Measurements from ENCODE around the gene MAPRE2.
A peak's percentile ranks its signal among the peaks of the same experiment; 100 is the strongest.

Gene MAPRE2

GRCh38 chr18:35030277-35030989, 10.8 kb upstream of the MAPRE2 start:
- Histone ChIP-seq H3K9me3 (ENCODE audit: control insufficient read depth, low read length) (no peaks in the 10 kb centered on the region), H3K4me1 (ENCODE audit: control insufficient read depth, insufficient read depth, low read length, poor library complexity, severe bottlenecking) (peaks cover 15% of the 10 kb centered on the region), H3K27me3 (replicated peaks; ENCODE audit: control insufficient read depth, insufficient read depth, low read length, poor library complexity, severe bottlenecking) (no peaks in the 10 kb centered on the region), H3K27ac (ENCODE audit: insufficient read depth, low read length, poor library complexity, severe bottlenecking) (peak overlapping the region; percentile 80), H3K36me3 (ENCODE audit: control insufficient read depth, insufficient read depth, low read length) (no peaks in the 10 kb centered on the region), H3K4me3 (ENCODE audit: insufficient read depth, low read depth, low read length, poor library complexity, severe bottlenecking) (peak overlapping the region; percentile 31)
- no peak for DNase-seq

- Histone ChIP-seq H3K27me3 (replicated peaks; ENCODE audit: control insufficient read depth, insufficient read depth, low read length, poor library complexity, severe bottlenecking) (no peaks in the 10 kb centered on the region), H3K9me3 (ENCODE audit: control insufficient read depth, low read length) (no peaks in the 10 kb centered on the region), H3K4me3 (ENCODE audit: insufficient read depth, low read depth, low read length, poor library complexity, severe bottlenecking) (no peak overlapping the region), H3K36me3 (ENCODE audit: control insufficient read depth, insufficient read depth, low read length) (no peaks in the 10 kb centered on the region), H3K4me1 (ENCODE audit: control insufficient read depth, insufficient read depth, low read length, poor library complexity, severe bottlenecking) (peaks cover 15% of the 10 kb centered on the region), H3K27ac (ENCODE audit: insufficient read depth, low read length, poor library complexity, severe bottlenecking) (no peak overlapping the region)
- no peak for DNase-seq
Observed at GRCh38 chr18:35032113-35032512, 9.1 kb upstream of the MAPRE2 start.

GRCh38 chr18:35038029-35038428, 3.2 kb upstream of the MAPRE2 start:
- Histone ChIP-seq H3K27ac (ENCODE audit: insufficient read depth, low read length, poor library complexity, severe bottlenecking) (no peak overlapping the region), H3K4me1 (ENCODE audit: control insufficient read depth, insufficient read depth, low read length, poor library complexity, severe bottlenecking) (peaks cover 16% of the 10 kb centered on the region)

GRCh38 chr18:35038881-35039491, 2.2 kb upstream of the MAPRE2 start:
- Histone ChIP-seq H3K4me1 (ENCODE audit: control insufficient read depth, insufficient read depth, low read length, poor library complexity, severe bottlenecking) (peaks cover 20% of the 10 kb centered on the region), H3K4me3 (ENCODE audit: insufficient read depth, low read depth, low read length, poor library complexity, severe bottlenecking) (no peak overlapping the region), H3K9me3 (ENCODE audit: control insufficient read depth, low read length) (no peaks in the 10 kb centered on the region), H3K27me3 (replicated peaks; ENCODE audit: control insufficient read depth, insufficient read depth, low read length, poor library complexity, severe bottlenecking) (no peaks in the 10 kb centered on the region), H3K27ac (ENCODE audit: insufficient read depth, low read length, poor library complexity, severe bottlenecking) (no peak overlapping the region), H3K36me3 (ENCODE audit: control insufficient read depth, insufficient read depth, low read length) (no peaks in the 10 kb centered on the region)
- DNase-seq, result no peak

More at GRCh38 chr18:35038029-35038428, 3.2 kb upstream of the MAPRE2 start:
- H3K9me3 ChIP-seq (ENCODE audit: control insufficient read depth, low read length), result no peaks in the 10 kb centered on the region
- H3K27me3 ChIP-seq (replicated peaks; ENCODE audit: control insufficient read depth, insufficient read depth, low read length, poor library complexity, severe bottlenecking), result no peaks in the 10 kb centered on the region
- H3K4me3 ChIP-seq (ENCODE audit: insufficient read depth, low read depth, low read length, poor library complexity, severe bottlenecking), result no peak overlapping the region
- no peaks in the 10 kb centered on the region for H3K36me3 ChIP-seq (ENCODE audit: control insufficient read depth, insufficient read depth, low read length)
- DNase-seq, result no peak

- DNase-seq, result no peak
- Histone ChIP-seq H3K27me3 (replicated peaks; ENCODE audit: control insufficient read depth, insufficient read depth, low read length, poor library complexity, severe bottlenecking) (no peaks in the 10 kb centered on the region), H3K27ac (ENCODE audit: insufficient read depth, low read length, poor library complexity, severe bottlenecking) (peak overlapping the region; percentile 94)
Observed at GRCh38 chr18:35040638-35040987, 600 bp upstream of the MAPRE2 start.

GRCh38 chr18:35041815-35042387, 688 bp downstream of the MAPRE2 start:
- Histone ChIP-seq H3K4me1 (ENCODE audit: control insufficient read depth, insufficient read depth, low read length, poor library complexity, severe bottlenecking) (peaks cover 28% of the 10 kb centered on the region), H3K9me3 (ENCODE audit: control insufficient read depth, low read length) (no peaks in the 10 kb centered on the region), H3K36me3 (ENCODE audit: control insufficient read depth, insufficient read depth, low read length) (no peaks in the 10 kb centered on the region), H3K4me3 (ENCODE audit: insufficient read depth, low read depth, low read length, poor library complexity, severe bottlenecking) (peak overlapping the region; percentile 85), H3K27me3 (replicated peaks; ENCODE audit: control insufficient read depth, insufficient read depth, low read length, poor library complexity, severe bottlenecking) (no peaks in the 10 kb centered on the region), H3K27ac (ENCODE audit: insufficient read depth, low read length, poor library complexity, severe bottlenecking) (peak overlapping the region; percentile 94)
- no peak for DNase-seq

More at GRCh38 chr18:35040638-35040987, 600 bp upstream of the MAPRE2 start:
- Histone ChIP-seq H3K9me3 (ENCODE audit: control insufficient read depth, low read length) (no peaks in the 10 kb centered on the region), H3K36me3 (ENCODE audit: control insufficient read depth, insufficient read depth, low read length) (no peaks in the 10 kb centered on the region), H3K4me1 (ENCODE audit: control insufficient read depth, insufficient read depth, low read length, poor library complexity, severe bottlenecking) (peaks cover 28% of the 10 kb centered on the region), H3K4me3 (ENCODE audit: insufficient read depth, low read depth, low read length, poor library complexity, severe bottlenecking) (peak overlapping the region; percentile 85)

- H3K27ac ChIP-seq (ENCODE audit: insufficient read depth, low read length, poor library complexity, severe bottlenecking), result peak overlapping the region; percentile 94
- no peaks in the 10 kb centered on the region for H3K27me3 ChIP-seq (replicated peaks; ENCODE audit: control insufficient read depth, insufficient read depth, low read length, poor library complexity, severe bottlenecking)
- H3K36me3 ChIP-seq (ENCODE audit: control insufficient read depth, insufficient read depth, low read length), result no peaks in the 10 kb centered on the region
- no peaks in the 10 kb centered on the region for H3K9me3 ChIP-seq (ENCODE audit: control insufficient read depth, low read length)
- H3K4me1 ChIP-seq (ENCODE audit: control insufficient read depth, insufficient read depth, low read length, poor library complexity, severe bottlenecking), result peaks cover 28% of the 10 kb centered on the region
- no peak for DNase-seq
- peak overlapping the region; percentile 85 for H3K4me3 ChIP-seq (ENCODE audit: insufficient read depth, low read depth, low read length, poor library complexity, severe bottlenecking)
Observed at GRCh38 chr18:35042389-35043071, 1.3 kb downstream of the MAPRE2 start.

- no peak for DNase-seq
- H3K4me3 ChIP-seq (ENCODE audit: insufficient read depth, low read depth, low read length, poor library complexity, severe bottlenecking), result peak overlapping the region; percentile 85
- H3K4me1 ChIP-seq (ENCODE audit: control insufficient read depth, insufficient read depth, low read length, poor library complexity, severe bottlenecking), result peaks cover 28% of the 10 kb centered on the region
- peak overlapping the region; percentile 94 for H3K27ac ChIP-seq (ENCODE audit: insufficient read depth, low read length, poor library complexity, severe bottlenecking)
- no peaks in the 10 kb centered on the region for H3K9me3 ChIP-seq (ENCODE audit: control insufficient read depth, low read length)
- H3K36me3 ChIP-seq (ENCODE audit: control insufficient read depth, insufficient read depth, low read length), result no peaks in the 10 kb centered on the region
- no peaks in the 10 kb centered on the region for H3K27me3 ChIP-seq (replicated peaks; ENCODE audit: control insufficient read depth, insufficient read depth, low read length, poor library complexity, severe bottlenecking)
Observed at GRCh38 chr18:35043207-35043606, 2.0 kb downstream of the MAPRE2 start.

GRCh38 chr18:35045121-35045520, 3.9 kb downstream of the MAPRE2 start:
- H3K9me3 ChIP-seq (ENCODE audit: control insufficient read depth, low read length), result no peaks in the 10 kb centered on the region
- no peak for DNase-seq
- no peak overlapping the region for H3K4me3 ChIP-seq (ENCODE audit: insufficient read depth, low read depth, low read length, poor library complexity, severe bottlenecking)
- H3K4me1 ChIP-seq (ENCODE audit: control insufficient read depth, insufficient read depth, low read length, poor library complexity, severe bottlenecking), result peaks cover 37% of the 10 kb centered on the region
- no peak overlapping the region for H3K27ac ChIP-seq (ENCODE audit: insufficient read depth, low read length, poor library complexity, severe bottlenecking)
- no peaks in the 10 kb centered on the region for H3K36me3 ChIP-seq (ENCODE audit: control insufficient read depth, insufficient read depth, low read length)
- no peaks in the 10 kb centered on the region for H3K27me3 ChIP-seq (replicated peaks; ENCODE audit: control insufficient read depth, insufficient read depth, low read length, poor library complexity, severe bottlenecking)

GRCh38 chr18:35045806-35046205, 4.6 kb downstream of the MAPRE2 start:
- Histone ChIP-seq H3K4me1 (ENCODE audit: control insufficient read depth, insufficient read depth, low read length, poor library complexity, severe bottlenecking) (peaks cover 33% of the 10 kb centered on the region), H3K4me3 (ENCODE audit: insufficient read depth, low read depth, low read length, poor library complexity, severe bottlenecking) (no peak overlapping the region), H3K36me3 (ENCODE audit: control insufficient read depth, insufficient read depth, low read length) (no peaks in the 10 kb centered on the region), H3K27me3 (replicated peaks; ENCODE audit: control insufficient read depth, insufficient read depth, low read length, poor library complexity, severe bottlenecking) (no peaks in the 10 kb centered on the region), H3K9me3 (ENCODE audit: control insufficient read depth, low read length) (no peaks in the 10 kb centered on the region), H3K27ac (ENCODE audit: insufficient read depth, low read length, poor library complexity, severe bottlenecking) (no peak overlapping the region)
- no peak for DNase-seq

Data from effector memory CD4-positive, alpha-beta T cell (primary cell).